HG03108 (cell line): Measurements from ENCODE around the gene FAM118A.
"Not testable (repeated sequence)": the region's sequence is repeated elsewhere in the genome, so short reads cannot be mapped to it uniquely, and the experiment has no call there.

ENCODE experiments used
- ATAC-seq: cut with Tn5 transposase; IDR thresholded peaks from one replicate; pipeline ENCODE4 v1.9.1; 2021; ENCODE audit warnings: moderate library complexity; ENCODE audit not compliant: unreplicated experiment

The FAM118A gene

DNA sequence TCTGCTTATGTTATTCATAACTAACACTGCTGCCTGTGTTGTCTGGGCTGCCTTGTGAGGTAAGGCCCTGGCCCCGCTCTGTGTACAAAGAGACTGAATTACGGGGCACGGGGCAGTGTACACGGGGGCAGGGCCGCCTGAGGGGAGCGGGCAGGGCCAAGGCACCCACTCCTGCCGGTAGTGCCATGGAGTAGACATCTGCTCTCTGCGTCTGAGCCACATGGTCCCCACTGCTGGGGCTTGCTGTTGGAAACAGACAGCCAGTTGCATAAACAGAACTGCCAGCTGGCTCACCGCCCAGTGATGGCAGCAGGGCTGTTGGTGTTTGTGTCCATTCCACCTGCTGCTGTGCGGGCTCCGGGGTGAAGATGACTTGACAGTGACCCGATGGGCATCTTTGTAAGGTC, 19.8 kb downstream of the FAM118A start:
- no peak for ATAC-seq

DNA sequence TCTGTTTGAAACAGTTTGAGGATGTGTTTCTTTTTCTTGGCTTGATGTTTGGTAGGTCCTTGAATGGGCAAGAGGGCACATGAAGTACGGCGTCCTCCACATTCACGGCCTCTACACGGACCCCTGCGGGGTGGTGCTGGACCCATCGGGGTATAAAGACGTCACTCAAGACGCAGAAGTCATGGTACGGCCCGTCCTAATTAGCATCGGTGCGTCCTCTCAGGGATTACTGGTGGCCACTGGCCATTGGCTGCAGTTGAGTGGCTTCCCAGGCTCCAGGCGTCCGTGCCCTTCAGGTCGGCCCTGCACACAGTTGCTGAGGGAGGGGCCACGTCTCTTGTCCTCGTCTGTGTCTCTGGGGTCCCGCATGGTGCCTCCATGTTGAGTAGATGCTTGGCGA, 20.8 kb downstream of the FAM118A start:
- no peak for ATAC-seq

DNA sequence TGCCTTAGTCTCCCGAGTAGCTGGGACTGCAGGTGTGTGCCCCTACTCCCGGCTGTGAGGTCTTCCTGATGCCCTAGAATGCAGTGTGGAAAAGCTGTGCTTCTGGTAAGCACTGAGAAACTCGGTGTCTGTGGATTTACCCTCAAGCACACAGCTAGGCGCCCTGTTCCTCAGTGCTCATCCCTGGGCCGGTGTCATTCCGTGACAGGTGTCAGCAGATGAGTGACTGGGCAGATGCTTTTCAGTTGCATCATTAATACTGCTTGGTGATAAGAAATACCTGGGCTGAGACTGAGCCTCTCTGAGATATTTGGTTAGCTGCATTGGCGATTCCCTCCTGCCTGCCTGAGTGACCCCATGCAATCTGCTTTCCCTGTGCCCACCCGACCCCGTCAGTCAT, 21.8 kb downstream of the FAM118A start:
- ATAC-seq, result no peak

DNA sequence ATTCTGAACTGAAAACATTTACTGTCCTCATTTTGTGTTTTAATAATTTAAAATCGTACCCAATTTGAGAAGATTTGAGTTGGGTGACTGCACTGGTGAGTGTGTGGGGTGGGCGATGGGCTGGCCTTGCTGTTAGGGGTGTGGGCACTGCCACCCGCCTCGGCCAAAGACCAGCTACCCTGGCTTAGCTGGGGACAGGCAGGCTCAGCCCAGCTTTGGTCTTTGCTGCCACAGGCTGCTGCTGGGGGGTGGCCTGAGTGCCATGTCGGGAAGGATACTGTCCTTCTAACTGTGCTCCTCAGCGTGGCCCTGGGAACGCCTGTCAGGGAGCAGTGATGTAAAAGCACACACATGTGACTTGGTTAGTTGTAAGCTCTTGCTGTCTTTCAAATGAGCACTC, 22.3 kb downstream of the FAM118A start:
- ATAC-seq, result no peak

DNA sequence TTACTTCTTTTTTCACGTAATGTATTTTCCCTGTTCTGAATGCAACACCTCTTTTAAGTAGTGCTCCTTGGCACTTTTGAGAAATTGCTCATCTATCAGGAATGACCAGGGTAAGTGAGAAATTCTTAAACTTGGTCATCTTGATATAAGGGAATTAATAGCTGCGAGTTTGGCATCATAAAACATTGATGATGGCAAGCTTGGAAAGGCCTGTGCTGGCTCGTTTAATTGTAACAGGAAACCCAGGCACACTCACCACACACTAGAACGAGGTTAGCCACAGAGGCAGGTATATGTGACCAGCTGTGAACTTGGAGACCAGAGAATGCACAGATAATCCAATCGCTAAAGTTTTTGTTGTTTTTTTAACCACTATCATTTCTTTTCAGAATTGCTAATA, 24.3 kb downstream of the FAM118A start:
- no peak for ATAC-seq

DNA sequence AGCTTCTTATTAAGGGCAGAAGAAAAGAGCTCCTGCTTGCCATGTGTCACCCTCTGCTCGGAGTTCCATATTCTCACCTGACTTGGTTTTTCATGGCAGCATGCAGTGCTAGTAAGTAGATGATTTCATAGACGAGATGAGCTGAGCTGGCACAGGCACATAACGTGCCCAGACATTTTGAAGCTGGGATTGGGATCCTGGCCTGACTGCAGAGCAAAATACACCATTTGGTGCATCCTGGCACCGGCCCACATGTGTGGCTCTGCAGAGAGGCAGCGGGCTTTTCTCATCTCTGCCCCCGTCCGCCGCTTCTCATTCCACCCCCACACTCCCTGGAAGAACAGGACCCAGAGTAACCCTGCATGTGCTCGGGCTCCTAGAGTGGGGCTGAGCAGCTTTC, 24.8 kb downstream of the FAM118A start:
- ATAC-seq, result no peak

DNA sequence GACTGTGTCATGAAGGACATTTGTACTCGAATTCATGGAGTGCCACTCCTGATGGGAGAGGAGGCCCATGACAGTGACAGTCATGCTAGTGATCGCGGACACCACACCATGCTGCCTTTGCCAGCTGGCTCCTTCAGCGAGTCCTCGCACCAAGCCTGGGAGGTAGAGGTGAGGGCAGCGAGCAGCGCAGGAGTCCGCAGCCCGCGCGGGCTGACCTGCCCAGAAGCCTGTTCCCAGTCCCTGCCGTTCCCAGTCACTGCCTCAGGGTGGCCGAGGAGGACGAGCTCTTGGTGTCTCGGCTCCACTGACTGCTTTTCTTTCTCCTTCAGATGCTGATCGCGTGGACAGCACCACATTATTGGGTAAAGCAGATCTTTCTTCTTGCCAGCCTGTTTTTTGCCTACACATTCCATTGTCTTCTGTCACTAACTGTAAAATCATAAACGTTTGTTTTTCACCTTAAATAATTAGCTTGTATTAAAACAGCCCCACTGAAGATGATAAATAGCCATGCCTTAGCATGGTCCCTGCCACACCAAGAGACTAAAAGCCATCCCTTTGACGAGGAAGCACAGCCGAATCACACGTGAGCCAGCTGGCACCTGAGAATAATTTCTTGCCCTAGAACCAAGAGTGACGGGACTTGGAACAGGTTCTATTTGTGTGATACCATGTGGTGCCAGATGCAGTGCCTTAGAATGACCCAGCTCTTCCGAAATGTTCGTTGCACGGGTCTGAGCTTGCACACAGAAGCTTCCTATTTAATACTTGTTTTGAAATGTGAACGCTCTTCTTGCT, 25.5 kb downstream of the FAM118A start:
- no peak for ATAC-seq

DNA sequence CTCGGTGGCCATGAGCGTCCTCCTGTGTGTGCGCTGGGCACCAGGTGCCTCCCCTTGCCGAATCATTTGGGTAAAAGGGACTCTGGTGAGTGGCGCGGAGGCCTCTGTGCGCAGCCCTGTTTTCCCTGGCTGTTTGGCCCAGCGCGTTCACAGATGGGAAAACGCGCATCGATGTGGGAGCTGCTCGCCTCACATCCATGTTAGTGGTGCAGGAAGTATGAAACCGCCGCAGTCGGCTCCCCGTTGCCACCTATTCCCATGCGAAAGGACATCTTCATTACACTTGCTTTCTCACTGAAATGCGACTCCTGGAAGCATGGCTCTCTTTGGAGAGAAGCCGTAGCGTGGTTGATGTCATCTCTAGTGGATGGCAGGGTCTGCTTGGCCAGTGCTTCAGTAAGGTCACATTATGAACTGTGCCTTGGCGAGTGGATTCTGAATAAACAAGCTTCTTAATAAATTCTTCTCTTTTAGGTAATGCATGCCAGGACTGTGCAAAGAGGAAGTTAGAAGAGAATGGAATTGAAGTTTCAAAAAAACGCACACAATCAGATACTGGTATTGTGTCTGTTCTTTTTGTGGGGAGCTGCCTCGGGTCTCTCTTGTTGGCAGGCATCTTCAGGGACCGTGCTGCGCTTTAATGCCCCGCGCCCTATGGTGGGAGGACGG, 26.3 kb downstream of the FAM118A start:
- no peak for ATAC-seq

DNA sequence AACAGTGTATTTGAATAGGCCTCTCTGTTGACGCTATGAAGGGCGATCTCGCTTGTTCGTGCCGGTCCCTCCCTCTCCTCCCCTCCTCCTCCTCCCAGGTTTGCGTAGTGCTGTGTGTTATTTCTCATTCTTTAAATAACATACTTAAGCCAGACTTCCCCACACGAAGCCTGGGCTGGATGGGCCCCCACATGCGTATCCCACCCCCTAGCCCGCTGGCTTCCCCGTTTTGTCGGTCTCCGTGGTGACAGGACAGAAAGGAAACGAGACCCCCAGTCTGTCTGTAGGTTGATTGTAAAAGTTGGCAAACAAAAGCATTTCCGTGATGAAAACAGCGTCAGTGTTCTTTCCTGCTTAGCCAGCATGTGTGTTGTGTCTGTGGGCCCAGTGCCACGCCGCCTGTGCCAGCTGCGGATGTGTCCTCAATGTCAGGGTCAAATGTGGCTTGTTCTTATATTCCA, 27.3 kb downstream of the FAM118A start:
- no peak for ATAC-seq

DNA sequence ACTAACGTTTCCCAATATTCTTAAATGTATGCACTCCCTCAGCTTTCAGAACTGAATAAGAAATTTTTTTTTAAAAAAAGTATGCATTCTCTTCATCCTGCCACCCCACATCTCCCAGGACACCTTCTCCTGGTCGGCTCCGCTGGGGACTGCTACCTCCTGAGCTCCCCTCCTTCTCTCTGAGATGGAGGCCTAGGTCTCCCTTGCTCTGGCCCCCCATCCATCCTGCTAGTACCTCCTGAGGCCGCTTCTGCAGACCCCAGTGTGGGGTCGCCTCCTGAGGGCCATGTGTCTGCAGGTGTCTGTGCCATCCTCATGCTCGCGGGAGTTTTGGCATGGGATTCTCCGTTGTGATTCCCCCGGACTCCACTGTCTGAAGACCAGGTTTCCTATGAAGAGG, 27.8 kb downstream of the FAM118A start:
- no peak for ATAC-seq

DNA sequence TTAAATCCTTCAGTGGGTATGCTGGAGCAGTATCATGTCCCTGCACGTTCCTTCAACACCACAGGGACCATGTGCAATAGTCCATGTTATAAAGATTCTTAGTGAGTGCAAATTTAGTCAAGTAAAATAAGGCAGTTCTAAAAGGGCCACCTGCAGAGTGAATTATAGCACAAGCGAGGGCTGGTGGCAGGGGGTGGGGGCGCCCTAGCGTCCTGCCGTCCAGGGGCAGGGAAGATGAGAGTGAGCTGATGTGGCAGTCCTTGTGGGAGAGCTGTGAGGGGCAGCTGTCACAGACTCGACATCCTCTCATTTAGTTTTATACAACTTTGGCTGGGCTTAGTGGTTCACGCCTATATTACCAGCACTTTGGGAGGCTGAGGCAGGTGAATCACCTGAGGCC, 29.1 kb downstream of the FAM118A start:
- ATAC-seq, result no peak

DNA sequence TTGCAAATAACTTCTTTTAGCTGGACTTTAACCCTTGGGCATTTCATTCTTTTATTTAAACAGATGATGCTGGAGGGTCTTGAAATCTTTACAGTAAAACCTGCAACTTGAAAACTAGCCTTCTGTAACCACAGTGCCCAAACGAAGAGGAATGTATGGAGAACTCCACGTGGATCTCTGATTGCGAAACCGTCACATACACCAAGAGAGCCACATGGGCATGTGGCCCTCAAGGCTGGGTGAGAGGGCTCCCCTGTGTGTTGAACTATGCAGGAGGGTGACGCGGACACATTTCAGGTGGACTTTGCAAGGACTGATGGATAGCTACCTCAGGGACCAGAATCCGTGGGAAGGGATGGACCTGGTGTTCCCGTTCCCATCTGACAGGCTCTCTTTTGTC, 30.6 kb downstream of the FAM118A start:
- ATAC-seq, result no peak

DNA sequence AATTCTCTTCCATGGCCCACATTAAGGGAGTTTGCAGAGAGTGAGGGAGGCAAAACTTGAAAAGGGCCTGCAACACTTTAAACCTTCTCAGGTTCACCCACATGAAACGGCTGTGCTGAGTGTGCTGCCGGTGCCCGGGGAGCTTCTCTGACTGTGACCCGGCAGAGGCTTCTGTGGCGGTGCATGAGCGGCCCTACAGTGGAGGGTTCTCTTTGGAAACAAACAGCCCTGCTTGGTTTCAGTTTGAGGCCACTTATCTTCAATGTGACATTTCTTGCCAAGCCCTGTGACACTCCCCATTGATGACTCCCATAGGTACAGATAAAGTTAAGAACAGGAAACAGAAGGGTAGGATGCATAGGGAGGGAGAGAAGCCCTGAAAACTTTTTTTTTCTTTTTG, 31.8 kb downstream of the FAM118A start:
- ATAC-seq, result no peak

DNA sequence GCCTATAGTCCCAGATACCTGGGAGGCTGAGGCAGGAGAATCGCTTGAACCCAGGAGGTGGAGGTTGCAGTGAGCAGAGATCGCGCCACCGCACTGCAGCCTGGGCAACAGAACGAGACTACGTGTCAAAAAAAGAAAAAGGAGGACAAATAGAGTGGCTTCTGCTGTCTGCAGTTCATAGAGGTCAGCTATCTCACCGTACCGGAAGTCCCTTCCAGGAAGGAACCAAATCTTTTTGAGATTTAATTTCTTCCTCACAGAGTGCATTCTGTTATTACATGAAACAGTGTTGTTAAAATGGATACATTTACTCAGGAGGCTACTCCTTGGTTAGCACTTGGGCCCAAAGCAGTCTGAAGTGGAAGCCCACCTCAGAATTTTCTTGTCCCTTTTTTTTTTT, 33.4 kb downstream of the FAM118A start:
- no peak for ATAC-seq

DNA sequence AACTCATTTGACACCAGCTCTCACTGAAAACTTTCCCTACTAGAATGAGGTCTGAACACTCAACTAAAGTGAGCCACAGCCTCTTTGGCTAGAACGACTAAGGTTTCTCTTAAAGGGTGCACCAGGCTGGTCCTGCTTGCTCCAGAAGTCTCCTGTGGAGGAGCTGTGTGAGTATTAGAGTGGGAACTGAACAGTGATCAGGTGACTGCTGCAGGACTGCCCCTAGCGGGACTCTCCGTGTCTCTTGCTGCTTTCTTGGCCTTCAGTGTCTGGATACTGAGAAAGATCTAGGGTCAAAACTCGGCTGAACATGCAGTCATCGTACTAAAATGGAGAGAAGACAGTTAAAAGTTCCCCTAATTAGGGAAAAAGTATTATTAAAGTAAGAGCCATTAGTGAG, 34.6 kb downstream of the FAM118A start:
- no peak for ATAC-seq

DNA sequence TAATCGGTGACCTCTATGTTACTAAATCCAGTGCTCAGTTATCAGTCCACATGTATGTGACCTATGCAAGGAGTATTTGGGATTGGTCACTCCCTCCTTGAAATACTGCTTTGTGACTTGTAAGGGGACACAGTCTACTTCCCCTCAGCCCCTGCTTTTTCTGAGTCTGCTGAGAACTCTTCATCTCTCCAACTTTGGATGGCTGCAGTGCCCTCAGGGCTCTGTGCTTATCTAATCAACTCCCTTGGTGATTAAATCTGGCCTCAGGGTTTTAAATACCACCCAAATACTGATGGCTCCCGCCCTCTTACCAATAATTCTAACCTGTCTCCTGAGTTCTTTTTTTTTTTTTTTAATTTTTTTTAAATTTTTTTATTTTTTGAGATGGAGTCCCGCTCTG, 40.2 kb downstream of the FAM118A start:
- no peak for ATAC-seq

DNA sequence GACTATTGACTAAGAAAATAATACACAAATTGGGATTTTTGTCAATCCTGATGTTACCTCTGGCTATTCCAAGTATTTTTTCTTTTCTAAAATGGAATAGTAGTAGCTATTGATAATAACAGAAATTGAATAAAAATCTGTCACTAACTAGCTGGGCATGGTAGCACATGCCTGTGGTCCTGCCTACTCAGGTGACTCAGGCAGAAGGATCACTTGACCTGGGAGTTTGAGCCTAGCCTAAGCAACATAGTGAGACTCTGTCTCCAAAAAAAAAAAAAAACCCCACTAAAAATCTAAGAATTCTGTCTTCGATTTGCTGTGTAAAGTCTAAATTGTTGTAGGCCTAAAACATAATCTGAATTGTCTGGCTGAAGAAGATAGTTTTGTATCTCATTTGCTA, 42.2 kb downstream of the FAM118A start:
- ATAC-seq, result no peak

DNA sequence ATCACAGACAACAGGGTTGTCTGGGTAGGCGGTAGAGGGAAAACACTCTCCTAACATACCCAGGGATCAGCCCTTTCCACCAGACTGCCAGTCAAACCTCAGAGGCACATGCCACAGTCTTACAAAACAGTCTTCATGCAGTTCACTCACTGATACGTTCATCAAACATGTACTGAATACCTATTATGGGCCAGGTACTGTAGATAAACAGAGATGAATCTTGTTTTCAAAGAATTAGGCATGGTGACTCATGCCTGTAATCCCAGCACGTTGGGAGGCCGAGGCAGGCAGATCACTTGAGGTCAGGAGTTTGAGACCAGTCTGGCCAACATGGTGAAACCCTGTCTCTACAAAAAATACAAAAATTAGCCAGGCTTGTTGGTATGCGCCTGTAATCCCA, 43.0 kb downstream of the FAM118A start:
- not testable (repeated sequence) for ATAC-seq

DNA sequence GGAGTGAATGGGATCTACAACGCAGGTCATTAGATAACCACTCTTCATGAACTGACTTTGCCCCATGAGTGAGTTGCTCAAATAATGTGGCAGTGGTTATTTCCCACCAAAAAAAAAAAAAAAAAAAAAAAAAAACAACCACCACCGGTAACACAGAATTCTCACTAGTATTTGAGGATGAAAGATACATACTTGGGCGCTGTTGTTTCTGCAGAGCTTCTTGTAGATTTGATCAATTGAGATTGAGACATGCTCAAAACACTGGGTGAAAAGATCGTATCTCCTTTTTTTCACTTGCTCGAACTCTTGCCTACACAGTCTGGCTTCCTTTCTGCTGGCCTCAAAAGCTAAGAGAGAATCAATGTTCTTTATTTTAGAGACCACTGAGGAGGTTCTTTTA, 44.1 kb downstream of the FAM118A start:
- ATAC-seq, result no peak

DNA sequence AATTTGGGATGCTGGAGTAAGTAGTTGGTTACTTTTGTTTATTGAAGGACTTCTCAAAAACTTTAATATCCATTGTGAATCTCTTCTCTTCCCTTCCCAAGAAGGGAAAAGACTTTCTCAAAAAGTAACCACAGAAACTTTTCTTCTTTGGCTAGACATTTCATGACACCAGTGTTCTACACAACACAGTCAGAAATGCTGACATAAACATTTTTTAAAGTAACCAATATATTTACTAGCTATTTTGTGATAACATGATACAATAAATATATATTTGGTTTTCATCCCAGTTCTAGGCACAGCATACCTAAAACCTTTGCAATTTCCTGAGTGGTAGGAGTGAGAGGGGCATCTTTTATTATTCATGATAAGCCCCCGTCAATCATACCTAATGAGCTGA, 47.8 kb downstream of the FAM118A start:
- no peak for ATAC-seq

DNA sequence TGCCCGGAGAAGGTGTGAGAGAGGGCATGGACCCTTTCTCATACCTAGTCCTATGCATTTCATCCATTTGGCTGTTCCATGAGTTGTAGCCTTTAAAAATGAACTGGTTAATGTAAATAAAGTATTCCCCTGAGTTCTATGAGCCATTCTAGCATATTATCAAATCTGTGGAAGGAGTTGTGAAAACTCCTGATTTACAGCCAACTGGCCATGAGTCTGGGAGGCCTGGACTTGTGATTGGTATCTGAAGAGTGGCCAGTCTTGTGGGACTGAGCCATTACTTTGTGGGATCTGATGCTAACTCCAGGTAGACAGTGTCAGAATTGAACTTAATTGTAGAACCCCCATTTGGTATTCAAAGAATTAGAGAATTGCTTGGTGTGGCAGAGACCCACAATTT, 48.4 kb downstream of the FAM118A start:
- ATAC-seq, result no peak

DNA sequence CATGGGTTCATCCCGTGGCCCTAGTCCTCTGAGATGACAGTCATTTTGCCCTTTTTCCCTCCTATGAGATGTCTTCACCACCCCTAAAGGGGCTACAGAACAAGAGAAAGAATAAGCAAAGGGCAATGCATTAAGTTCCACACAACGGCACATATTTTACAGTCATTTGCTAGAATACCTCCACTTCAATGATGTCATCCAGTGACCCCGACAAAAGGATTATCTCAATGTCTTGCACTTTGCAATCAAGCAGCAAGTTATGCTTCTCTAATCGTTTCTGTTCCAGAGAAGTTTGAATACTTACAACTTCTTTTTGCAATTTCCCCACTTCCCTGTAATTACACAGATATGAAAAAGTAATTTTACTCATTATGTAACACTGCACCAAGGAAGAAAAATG, 49.9 kb downstream of the FAM118A start:
- no peak for ATAC-seq

DNA sequence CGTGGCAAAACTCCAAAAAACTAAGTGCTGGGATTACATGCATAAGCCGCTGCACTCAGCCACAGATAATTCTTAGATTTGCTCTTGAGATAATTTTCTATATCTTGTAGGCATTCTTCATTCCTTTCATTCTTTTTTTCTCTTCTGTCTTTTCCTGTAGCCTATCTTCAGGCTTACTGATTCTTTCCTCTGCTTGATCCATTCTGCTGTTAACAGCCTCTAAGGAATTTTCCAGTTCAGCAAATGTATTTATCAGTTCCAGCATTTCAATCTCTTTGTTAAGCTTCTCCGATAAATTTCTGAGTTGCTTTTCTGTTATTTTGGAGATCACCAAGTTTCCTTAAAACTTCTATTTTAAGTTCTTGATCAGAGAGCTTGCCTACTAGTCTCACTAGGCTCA, 57.0 kb downstream of the FAM118A start:
- ATAC-seq, result no peak
